GM12872 (cell line): Measurements from ENCODE around the gene ARPC5L.
A peak's percentile ranks its signal among the peaks of the same experiment; 100 is the strongest.

Source experiments
- CTCF ChIP-seq: IDR thresholded peaks from 3 replicates; pipeline ENCODE4 v1.5.1; 2011; ENCODE audit warnings: low read depth, mild to moderate bottlenecking, low read length, moderate library complexity; ENCODE audit not compliant: insufficient read depth

The ARPC5L gene

GRCh38 chr9:124861342-124862229 is at the start of gene ARPC5L, which contains the start of gene RPL35:
ARPC5L (plus strand) TSS chr9:124862130; CDS start chr9:124869291, 7,161 bp downstream.
RPL35 (minus strand) TSS chr9:124861957; CDS start chr9:124861912, 45 bp downstream.
- peak; percentile 27; the same call in 1 of the 3 replicates for TF ChIP-seq CTCF

DNA sequence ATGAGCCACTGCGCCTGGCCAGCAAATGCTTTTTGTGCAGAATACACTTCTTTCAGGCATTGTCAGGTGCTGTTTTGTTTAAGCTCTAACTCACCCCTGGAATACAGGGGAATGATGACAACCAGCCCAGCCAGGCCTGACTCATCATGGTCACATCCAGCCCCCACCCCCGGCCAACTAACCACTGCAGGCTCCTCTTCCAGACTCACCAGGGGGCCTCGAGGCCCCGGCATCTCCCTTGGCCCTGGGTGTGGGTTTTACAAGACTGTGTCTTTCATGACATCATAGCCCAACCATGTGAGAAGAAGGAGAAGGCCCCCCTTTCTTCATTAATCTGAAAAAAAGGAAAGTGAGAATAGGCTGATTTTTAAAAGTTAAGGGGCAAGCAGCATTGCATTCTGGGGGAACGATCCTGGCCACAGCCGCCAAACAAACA is 49.5 kb upstream of the ARPC5L start:
- TF ChIP-seq CTCF, result no peak

- no peak for TF ChIP-seq CTCF
Measured at GRCh38 chr9:124813041-124813440, 48.9 kb upstream of the ARPC5L start.

DNA sequence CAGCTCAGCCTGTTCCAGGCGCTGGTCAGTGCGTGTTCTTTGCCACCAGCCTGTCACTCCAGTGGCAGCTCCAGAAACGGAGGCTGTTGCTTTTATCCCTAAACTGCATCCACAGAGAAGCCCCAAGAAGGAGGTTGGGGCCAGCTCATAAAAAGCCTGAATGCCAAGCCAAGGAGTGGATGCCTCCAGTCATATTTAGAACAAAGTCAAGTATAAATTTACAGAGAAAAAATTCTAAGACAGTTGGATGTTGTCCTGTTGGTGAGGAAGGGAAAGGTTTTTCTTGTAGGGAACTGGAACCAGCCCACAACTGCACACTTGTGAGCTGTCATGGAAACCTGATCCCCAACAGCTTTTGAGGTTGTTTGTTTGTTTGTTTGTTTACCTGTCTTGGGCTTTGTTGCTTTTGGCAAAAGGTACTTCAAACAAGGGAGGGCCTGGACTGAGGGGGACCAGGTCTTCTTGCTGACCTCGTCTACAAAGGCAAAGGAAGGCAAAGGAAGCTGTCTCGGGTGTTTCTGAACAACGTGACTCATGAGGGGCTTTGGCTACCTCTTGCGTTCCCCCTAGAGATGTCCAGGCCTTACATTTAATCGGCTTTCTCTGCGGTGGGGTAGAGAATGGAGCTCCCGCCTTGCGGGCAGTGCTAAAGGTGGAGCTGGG is 48.3 kb upstream of the ARPC5L start:
- TF ChIP-seq CTCF, result no peak

GRCh38 chr9:124814164-124814535 is 47.8 kb upstream of the ARPC5L start:
- no peak for TF ChIP-seq CTCF

DNA sequence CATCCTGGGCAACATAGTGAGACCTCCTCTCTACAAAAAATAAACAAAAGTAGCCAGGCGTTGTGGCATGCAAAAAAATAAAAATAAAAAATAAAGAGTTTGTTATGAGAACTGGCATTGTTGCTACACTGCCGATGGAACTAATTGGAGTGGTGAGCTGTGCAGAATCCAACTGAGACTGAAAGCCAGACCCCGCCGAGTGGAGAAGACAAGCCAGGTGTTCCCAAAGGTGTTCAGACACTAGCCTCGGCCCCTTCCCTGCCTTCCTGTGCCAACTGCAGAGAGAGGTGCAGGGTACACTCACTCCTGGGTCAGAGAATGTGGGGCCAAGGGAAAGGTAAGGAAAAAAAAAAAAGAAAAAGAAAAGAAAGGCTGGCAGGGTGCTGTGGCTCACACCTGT is 46.3 kb upstream of the ARPC5L start:
- no peak for TF ChIP-seq CTCF

GRCh38 chr9:124818431-124819281 is 43.3 kb upstream of the ARPC5L start:
- TF ChIP-seq CTCF, result no peak
